Endometrium (tissue), 2 donors: ENCODE measurements around the gene DPAGT1.
"Not testable (repeated sequence)": the region's sequence is repeated elsewhere in the genome, so short reads cannot be mapped to it uniquely, and the experiment has no call there.

Experiments
- FAIRE-seq: peaks from 2 replicates; lab custom pipeline; 2012; peaks lifted over from hg19 to GRCh38; lab: Jason Lieb, UNC
- donor health status: control.
- donor health status: control.

DPAGT1 gene

GRCh38 chr11:119093942-119094815 lies 7.5 kb downstream of the DPAGT1 start:
- FAIRE-seq = no peak

DNA sequence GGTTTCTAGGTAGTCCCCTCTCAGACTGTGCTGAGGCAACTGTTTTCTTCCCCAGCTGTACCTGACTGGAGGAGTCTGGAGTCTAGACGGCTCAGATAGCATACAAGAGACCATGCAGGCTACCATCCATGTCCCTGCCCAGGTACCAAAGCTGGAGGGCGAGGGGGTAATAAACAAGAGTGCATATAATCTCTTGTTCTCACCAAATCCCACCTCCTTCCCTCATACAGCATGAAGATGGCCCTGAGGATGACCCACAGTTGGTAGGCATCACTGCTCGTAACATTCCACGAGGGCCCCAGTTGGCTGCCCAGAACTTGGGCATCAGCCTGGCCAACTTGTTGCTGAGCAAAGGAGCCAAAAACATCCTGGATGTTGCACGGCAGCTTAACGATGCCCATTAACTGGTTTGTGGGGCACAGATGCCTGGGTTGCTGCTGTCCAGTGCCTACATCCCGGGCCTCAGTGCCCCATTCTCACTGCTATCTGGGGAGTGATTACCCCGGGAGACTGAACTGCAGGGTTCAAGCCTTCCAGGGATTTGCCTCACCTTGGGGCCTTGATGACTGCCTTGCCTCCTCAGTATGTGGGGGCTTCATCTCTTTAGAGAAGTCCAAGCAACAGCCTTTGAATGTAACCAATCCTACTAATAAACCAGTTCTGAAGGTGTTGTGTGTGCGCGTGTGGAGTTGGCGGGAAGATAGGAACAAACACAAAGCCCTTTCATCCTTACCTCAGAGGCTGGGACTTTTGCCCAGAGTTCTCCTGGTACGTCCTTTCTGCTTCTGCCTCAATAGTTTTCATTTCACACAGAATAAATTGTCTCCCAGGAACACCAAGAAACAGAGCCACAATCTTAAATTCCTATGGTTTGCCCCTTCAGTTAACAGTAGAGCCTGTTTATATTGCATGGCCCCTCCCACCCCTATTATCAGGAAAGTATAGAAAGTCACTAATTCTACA lies 8.5 kb downstream of the DPAGT1 start:
- FAIRE-seq = no peak

DNA sequence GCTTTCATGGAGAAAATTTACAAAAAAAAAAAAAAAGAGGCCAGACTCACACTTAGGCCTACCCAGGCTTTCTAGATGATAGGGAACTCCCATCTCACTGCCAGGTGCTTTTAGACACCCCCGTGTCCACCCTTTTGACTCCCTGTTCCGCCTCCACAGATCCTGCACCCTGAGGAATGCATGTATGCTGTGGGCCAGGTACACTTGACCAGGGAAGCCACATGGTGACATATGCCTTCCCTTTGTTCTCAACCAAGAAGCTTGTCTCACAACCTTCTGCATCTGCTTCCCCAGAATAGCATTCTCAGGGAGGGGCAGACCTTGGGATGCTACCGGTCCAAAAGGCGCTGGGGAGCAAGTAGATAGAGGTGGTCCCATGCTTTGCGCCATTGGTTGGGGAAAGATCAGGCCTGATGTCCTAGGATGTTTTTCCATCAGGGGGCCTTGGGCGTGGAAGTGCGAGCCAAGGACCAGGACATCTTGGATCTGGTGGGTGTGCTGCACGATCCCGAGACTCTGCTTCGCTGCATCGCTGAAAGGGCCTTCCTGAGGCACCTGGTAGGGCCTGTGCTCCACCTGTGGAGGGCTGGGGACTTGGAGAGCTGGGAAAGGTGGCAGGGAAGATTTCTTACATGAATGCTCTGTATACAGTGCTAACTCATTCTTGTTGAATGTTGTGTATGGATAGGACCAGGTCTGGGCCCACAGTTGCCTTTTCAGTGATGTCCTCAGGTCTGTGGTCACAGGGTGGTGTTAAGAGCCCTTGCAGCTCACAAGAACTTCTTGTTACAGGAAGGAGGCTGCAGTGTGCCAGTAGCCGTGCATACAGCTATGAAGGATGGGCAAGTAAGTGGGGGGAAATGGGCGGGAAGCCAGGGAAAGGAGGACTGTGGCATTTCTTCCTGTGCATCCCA lies 9.4 kb downstream of the DPAGT1 start:
- no peak for FAIRE-seq

DNA sequence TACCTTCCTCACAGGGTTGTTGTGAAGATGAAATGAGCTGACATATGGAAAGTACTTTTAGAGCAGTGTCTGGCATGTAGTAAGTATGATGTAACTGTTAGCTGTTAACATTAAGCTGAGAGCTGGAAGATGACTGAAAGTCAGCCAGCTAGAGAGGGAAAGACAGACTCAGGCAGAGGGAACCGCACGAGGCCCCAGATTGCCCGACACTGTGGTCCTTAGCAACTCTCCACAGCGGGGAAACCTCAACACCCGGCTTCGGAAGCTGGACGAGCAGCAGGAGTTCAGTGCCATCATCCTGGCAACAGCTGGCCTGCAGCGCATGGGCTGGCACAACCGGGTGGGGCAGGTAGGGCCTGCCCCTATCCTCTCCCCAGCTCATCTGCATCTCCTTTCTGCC lies 10.5 kb downstream of the DPAGT1 start:
- FAIRE-seq = no peak

DNA sequence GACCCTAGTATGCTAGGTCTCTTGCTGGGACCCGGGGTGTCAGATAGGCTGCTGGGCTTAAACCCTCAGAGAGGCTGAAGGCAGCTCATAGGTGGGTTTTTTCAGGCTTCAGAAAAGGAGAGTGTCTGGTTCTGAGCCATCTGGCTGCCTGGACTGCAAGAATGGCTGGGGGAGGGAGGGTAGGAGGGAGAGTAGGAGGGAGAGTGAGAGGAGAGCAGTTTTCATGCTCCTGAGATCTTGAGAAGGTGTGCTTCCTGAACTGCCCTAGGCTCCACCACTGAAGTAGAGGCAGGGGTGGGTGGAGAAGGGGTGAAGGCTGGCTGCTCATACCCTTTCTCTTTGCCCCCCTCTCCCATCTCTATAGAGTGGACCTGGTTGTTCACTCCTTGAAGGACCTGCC lies 12.3 kb downstream of the DPAGT1 start:
- FAIRE-seq = no peak

DNA sequence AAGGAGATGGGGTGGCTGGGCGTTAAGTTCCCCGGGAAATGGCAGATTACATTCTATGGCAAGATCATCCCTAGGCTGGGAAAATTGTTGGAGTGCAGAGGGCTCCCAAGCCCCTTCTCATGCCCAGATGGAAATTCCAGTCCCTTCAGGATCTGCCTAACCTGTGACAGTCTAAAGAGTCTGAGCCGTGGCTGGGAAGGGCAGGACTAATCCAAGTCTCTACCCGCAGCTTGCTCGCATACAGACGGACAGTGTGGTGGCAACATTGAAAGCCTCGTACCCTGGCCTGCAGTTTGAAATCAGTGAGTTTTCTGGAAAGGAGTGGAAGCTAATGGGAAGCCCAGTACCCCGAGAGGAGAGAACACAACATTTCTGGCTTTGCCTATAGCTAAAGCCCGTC lies 13.2 kb downstream of the DPAGT1 start:
- no peak for FAIRE-seq

- no peak for FAIRE-seq
Observed at GRCh38 chr11:119087747-119088241, 13.9 kb downstream of the DPAGT1 start.

DNA sequence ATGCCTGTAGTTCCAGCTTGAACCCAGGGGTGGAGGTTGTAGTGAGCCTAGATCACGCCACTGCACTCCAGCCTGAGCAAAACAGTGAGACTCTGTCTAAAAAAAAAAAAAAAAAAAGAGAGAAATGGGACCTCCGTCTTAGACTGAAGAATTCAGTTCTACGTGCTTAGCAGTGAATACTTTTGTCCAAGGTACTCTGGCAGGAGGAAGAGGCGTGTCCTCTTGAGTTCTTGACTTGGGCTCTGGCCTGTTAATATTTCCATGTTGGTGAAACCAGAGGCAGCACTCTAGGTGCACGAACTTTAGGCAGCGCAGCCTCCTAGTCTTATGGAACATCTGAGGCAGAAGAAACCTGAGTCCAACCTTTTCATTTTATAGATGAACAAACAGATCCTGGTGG lies 14.5 kb downstream of the DPAGT1 start:
- FAIRE-seq = no peak

GRCh38 chr11:119085437-119085847 lies 16.2 kb downstream of the DPAGT1 start:
- no peak for FAIRE-seq

DNA sequence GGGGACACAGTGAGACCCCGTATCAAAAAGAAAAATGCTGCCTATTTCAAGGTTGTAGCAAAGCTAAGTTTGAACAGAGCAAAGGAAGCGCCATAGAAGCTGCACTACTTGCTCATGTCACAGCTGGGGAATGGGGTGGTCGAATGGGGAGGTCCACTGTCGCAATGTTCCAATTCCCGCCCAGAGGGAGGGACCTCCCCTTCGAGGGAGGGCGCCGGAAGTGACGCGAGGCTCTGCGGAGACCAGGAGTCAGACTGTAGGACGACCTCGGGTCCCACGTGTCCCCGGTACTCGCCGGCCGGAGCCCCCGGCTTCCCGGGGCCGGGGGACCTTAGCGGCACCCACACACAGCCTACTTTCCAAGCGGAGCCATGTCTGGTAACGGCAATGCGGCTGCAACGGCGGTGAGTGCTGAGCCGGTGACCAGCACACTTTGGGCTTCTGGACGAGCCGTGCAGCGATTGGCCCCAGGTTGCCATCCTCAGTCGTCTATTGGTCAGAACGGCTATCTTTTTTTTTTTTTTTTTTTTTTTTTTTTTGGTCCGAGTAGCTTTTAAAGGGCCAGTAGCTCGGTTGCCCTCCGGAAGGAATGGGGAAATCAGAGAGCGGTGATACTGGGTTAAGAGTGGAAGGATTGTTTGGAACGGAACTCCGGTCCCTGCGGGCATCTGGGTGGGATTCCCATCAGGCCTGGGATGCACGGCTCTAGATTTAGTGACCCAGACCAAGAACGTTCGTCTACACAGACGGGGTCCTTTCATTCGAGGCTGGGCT lies 16.8 kb downstream of the DPAGT1 start, which contains the start of gene HMBS:
Gene HMBS (plus strand): TSS at position 219 of the 774 bp plus-strand sequence. CDS start 153 bp downstream, at position 372.
- FAIRE-seq = peak; percentile 84

DNA sequence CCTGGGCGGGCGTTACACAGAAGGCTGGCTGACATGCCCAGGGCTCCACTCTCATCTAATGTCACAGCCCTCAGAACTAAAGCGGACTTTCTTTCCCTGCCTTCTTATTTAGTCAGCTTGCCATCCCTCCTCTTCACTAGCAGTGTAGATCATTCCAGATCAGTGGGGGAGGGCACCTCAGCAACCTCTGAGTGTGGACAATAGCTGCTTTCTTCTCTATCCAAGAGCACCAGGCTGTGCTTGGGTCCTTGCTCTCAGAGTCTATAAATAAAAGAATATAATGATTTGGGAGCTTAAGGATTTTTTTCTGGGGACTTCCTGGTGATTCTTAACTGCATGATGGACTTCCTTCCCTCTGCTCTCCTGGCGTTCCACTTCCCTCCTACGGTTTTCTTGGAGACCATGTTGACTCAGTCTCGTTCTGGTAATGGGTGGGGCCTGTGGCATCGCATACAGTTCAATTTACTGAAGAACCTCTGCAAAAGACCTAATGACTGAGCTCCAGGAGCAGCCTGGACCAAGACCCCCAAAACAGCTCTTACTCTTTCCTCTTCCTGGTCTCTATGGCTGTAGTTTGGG lies 19.9 kb downstream of the DPAGT1 start:
- FAIRE-seq = no peak

DNA sequence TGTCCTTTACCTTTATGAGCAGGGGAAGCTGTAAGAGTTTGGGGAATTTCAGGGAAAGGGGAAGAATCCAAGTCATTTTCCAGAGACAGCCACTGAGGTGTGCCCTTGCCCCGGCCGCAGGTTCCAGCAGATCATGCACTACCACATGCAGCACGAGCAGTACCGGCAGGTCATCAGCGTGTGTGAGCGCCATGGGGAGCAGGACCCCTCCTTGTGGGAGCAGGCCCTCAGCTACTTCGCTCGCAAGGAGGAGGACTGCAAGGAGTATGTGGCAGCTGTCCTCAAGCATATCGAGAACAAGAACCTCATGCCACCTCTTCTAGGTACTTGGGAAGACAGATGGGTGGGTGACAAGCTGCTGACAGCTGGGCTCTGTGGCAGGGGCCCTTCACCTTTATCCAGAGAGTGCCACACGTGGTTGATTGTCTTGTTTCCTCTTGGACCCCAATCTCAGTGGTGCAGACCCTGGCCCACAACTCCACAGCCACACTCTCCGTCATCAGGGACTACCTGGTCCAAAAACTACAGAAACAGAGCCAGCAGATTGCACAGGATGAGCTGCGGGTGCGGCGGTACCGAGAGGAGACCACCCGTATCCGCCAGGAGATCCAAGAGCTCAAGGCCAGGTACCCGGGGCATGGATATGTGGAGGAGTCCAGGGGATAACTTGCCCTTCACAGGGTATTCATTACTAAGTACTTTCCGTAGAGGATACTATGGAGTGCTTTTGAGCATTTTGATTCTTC lies 22.8 kb downstream of the DPAGT1 start:
- no peak for FAIRE-seq

DNA sequence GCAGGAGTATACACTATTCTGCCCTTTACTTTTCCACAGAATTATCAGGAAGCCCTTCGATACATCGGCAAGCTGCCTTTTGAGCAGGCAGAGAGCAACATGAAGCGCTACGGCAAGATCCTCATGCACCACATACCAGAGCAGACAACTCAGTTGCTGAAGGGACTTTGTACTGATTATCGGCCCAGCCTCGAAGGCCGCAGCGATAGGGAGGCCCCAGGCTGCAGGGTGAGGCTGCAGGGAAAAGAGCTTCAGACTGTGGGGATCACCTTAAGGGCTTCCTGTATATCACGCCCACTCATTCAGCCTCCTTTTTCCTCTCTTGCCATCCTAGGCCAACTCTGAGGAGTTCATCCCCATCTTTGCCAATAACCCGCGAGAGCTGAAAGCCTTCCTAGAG lies 23.8 kb downstream of the DPAGT1 start:
- FAIRE-seq = no peak

DNA sequence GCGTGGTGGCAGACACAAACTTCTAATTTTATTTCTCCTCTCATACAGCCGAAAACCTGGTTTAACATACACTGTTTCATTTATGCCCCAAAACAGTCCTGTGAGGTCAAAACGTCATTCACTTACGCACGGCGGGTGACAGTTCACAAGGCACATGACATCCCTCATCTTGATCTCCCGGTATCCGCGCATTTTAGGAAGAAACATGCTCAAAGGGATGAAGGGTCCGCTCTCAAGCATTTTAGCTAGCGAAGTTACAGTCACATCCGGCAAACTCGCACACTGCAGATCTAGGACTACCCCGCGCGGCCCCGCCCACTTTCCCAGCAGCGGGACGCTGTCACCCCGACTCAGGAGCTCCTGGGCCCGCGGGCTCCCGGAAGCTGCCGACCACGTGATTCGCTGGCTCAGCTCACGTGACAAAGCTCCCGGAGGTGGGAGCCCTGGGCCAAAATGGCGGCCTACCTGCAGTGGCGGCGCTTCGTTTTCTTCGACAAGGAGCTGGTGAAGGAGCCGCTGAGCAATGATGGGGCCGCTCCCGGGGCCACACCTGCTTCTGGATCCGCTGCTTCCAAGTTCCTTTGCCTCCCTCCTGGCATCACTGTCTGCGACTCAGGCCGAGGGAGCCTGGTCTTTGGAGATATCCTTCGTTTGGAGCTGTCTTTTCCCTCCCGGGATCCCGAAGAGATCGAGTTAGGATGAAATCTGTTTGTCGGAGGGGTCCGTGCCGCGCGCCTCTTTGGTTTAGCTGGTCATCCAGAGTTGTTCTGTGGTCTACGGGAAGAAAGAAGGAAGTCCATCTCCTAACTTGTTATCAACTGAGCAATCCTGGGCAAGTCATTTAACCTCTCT lies 34.1 kb downstream of the DPAGT1 start, which contains the start of gene VPS11:
Gene VPS11 (plus strand): TSS at position 448 of the 852 bp plus-strand sequence. CDS start 6 bp downstream, at position 454.
- FAIRE-seq = peak; percentile 87

DNA sequence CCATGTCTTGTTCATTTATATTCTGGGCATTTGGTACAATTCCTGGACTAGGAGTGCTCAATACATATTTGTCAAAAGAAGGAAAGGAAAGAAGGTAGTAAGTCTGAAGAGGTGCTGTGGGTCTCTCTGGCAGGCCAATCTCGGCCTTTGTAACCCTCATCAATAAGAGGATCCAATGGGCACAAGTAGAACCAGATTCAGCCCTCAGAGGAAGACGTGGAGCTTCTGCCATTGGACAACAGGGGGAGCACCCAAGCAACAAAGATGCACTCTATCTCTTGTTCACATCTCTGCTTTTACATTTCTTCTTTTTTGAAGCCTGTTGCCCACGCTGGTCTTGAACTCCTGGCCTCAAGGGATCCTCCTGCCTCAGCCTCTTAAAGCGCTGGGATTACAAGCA lies 36.3 kb downstream of the DPAGT1 start:
- FAIRE-seq = no peak

- FAIRE-seq = no peak
Observed at GRCh38 chr11:119062779-119063178, 38.9 kb downstream of the DPAGT1 start.

- no peak for FAIRE-seq
Observed at GRCh38 chr11:119061256-119061655, 40.4 kb downstream of the DPAGT1 start.

- FAIRE-seq = not testable (repeated sequence)
Observed at GRCh38 chr11:119059128-119059527, 42.5 kb downstream of the DPAGT1 start.
